HG03460 (cell line): ENCODE results near the gene CDC25C.

Experiments used
- ATAC-seq: cut with Tn5 transposase; IDR thresholded peaks from one replicate; pipeline ENCODE4 v1.9.1; 2021; ENCODE audit not compliant: unreplicated experiment

CDC25C gene

DNA sequence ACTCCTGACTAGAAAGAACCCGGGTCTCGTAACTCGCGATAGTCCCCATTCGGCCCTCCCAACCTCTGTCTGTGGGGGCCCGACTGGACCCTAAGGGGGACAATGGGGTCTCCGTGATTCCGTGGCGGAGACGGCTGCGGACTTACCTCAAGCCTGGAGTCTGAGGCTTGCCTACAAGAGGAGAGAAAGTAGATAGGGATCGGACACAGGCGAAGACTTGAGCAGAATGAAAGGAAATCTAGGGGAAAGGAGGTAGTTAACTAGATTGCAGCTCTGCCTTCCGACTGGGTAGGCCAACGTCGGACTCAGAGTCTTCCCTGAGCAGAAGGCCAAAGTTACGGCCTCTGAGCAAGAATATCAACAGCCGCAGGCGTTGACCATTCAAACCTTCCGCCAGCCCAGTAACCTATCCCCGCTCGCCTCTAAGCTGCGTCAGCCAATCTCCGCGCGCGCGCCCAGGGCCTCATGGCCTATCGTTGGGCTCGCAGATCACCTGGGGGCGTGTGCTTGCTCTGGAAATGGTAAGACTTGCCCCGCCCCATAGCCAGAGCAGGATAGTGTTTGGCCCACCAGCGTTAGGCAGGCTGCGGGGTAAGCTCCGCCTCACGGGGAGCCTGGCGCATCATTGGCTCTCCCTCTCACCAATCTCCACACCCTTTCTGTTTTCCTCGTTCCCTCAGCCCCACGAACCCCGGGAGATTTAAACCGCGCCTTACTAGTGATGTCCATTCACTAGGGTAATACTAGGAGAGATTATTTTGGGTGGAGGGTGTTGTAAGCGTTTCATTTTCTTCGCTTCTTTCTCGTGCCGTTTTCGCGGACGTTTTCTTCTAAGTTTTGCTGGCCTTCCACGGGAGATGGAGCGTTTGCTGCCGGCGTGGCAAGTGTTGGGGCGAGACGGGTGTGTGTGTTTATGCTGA is at the start of gene CDC25C:
TSS of gene CDC25C (minus strand) at position 356 of the 920 bp plus-strand sequence. CDS start 624 bp downstream, outside the sequence.
- ATAC-seq = peak; percentile 99

DNA sequence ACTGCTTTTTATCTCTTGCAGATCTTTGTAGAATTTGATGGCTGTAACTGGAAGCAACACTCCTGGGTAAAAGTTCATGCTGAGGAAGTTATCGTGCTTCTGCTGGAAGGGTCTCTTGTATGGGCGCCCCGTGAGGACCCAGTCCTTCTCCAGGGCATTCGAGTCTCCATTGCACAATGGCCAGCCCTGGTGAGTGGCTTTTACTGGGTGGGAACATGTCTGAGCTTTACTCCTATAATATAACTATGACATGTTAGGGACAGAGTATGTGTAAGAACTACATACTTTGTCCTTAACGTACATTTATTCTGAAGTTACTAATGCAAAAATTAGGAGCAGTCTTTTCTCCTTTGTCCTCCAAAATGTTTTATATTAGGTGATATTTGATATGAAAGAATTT is 41.0 kb upstream of the CDC25C start:
- no peak for ATAC-seq

DNA sequence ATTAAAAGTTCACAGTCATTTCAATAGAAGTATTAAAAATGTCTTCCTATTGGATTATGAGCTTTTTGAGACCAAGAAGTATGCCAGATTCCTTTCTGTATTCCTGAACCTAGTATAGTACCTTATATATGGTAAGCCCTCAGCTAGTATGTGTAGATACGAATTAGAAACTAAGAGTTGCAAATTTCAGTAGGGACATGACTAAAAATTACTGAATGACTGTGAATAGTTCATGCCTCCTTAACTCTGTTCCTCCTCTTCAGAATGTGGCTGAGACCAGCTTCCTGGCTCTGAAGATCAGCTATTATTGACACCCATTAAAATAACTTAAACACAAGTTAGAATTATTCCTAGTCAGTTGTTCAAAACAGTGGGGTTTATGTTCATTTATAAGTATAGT is 40.6 kb upstream of the CDC25C start:
- ATAC-seq = peak; percentile 58

DNA sequence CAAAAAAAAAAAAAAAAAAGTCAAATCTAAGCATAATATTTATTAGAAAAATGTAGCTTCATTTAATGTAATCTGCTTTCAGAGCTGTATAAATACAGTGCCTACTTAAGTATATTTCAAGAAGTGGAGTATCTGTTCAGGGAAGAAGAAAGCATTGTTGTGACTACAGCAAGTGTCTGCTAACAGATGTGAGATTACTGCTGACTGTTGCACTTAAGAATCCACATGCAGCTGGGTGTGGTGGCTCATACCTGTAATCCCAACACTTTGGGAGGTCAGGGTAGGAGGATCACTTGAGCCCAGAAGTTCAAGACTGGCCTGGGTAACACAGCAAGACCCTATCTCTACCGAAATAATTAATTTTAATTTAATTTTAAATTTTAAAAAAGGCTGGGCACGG is 39.9 kb upstream of the CDC25C start:
- ATAC-seq = no peak

DNA sequence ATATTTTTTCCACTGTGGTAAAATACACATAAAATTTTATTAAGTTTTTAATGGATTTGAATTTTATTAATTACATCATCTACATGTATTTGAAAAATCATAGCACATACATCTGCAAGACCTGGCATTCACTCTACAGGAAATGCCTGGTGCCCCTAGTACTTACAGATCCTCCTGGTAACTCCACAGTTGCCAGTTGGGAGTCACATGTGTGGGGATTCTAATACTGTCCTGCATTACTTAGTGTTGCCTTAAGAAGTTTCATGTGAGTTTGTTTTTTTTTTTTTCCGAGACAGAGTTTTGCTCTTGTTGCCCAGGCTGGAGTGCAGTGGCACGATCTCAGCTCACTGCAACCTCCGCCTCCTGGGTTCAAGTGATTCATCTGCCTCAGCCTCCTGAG is 38.9 kb upstream of the CDC25C start:
- no peak for ATAC-seq

DNA sequence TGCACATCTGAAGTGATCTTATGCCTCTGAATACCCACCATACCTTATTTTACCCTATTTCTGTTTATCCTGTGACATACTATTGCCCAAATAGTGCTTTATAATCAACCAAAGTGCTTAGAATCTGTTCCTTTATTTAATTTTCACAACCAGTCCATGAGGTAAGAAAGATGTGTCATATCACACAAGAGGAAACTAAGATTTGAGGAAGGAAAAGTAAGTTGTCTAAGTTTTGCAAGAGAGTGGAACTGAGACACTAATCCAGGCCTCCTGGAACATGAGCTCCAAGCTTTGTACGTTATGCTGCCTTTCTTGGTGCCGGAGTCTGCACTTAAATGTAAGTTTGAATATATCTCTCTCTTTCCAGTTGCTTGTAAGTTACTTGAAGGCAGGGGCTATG is 38.1 kb upstream of the CDC25C start:
- no peak for ATAC-seq

DNA sequence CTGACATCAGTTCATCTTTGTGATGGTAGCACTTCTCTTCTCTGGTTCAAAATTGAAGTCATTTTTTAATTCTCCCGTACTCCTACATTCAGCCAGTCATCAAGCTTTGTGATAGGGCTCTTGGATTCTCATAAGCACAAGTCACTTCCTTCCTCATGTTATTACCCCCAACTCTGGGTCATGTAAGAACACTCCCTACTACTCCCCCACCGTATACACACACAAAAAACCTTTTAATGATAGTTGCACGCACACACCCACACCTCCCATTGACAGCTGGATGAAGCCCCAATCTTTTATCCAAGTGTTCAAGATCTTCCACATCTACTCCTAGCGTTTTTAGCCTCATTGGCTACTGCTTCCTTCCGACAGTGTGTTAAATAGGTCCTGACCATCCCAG is 37.7 kb upstream of the CDC25C start:
- no peak for ATAC-seq

DNA sequence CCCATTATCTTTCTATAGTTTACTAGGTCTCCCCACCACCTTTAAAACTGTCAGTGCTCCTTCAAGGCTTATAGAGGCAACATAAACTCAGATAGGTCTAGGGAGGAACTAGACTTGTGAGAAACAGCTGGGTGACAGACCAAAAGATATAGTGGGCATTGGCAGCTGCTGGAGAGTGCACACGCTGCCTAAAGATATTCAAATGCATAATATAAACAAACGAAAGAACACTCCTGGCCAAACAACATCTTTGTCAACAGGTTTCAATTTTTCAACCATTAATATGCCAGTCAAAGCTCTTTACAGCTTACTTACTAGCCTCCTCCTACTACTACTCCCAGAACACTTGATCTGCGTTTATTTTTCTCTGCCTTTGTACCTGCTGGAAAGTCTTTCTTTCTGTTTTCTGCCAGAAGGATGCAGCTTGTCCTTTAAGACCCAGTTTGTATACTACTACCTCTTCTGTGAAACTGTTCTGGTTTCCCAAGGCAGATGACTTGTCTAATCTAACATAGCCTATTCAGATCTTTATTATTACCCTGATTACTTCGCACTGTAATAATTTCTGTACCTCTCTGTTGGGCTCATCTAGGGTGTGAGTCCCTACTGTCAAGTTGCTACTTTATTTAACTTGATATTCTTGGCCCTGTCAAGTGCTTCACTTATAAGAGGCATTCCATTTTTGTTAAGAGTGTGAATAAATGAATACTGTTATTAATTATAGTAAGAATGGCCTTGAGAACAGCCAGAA is 35.2 kb upstream of the CDC25C start:
- ATAC-seq = no peak

DNA sequence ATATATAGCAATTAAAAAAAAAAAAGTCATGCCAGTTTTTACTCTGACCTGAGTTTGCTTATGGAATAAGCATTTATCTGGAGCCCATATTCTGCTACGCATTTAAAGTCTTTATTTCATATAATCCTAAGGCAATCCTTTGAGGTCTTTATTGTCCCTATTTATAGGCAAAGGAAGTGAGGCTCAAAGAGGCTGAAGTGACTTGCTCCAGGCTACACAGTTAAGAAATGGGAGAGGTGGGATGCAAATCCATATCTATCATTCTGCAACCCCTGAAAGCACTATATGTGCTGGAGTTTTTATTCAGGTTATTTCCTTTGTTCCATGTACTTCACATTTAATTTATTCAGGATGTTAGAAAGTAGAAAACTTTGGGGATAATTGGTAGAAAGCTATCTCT is 33.0 kb upstream of the CDC25C start:
- no peak for ATAC-seq

DNA sequence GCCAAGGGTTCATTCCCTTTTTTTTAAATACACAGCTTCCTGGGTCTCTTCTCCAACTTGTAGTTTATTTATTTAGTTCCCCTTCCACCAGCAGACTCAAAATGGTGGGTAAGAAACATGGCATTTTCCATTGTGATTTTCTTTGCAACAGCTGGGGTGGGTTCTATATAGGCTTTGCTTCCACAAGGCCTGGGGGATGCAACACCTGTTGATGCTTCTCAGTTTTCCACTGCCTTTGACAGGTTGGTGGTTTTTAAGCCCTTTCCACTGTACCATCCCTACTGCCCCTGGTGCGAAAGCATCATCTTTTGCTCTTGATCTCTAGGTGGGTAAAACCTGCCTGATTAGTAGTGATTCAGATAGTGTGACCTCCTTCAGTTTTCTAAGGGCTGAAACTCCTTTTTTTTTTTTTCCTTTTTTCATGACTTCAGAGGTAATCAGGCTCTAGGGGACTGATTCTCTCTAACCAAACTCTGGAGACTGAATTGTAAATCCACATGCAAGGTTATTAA is 29.4 kb upstream of the CDC25C start:
- ATAC-seq = no peak

DNA sequence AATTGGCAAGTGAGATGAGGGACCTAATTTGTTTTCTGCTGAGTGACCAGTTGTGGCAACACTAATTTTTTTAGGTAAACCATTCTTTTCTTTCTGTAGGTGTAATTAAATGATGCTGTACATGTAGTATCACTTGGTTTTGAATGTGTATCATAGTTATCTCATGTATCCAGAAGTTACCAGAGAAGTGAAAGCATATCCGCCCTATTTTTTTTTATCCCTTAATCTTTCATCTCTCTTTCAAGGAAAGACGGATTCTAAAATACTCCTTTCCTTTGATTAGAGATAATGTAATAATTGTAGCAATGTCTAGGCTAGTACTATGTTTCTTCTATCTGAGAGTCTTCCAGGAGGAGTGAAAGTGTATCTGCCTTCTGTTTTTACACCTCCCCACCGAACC is 28.0 kb upstream of the CDC25C start:
- no peak for ATAC-seq

DNA sequence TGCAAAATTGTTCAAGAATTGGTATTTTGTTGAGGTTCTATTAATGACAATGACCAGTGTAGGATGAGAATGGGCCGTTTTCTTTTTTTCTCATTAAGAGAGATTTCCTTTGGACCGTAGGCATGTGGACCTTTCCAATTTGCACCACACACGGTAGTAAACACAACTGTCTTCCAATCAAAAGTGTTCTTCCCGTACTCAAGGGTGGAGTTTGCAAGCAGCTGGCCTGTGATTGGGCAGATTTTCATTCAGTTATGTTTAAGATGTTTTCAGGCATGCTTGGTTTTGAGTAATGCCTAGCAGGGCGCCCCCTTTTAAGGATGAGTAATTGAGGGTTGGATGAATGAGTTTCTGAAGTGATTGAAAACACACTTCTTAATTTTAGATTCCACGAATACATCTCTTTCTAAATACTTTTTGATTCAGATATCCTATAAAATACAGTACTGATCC is 23.3 kb upstream of the CDC25C start:
- no peak for ATAC-seq

DNA sequence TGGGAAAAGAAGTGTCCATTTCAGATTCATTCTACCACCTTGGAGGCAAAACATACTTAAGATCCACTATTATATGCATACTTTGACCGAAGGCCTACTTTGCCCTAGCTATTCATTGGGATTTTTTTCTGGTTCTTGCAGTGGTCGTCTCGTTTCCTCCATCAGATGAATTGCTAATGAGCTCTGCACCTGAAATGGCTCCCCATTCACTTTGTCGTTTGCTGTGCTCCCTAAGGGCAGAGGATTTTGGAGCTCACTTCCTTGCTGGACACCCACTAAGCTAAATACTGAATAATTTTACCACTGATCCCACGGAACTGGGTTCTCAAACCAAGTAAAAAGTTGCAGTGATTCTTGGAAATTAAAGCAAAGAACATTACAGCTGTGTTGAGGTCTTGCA is 22.8 kb upstream of the CDC25C start:
- ATAC-seq = no peak

DNA sequence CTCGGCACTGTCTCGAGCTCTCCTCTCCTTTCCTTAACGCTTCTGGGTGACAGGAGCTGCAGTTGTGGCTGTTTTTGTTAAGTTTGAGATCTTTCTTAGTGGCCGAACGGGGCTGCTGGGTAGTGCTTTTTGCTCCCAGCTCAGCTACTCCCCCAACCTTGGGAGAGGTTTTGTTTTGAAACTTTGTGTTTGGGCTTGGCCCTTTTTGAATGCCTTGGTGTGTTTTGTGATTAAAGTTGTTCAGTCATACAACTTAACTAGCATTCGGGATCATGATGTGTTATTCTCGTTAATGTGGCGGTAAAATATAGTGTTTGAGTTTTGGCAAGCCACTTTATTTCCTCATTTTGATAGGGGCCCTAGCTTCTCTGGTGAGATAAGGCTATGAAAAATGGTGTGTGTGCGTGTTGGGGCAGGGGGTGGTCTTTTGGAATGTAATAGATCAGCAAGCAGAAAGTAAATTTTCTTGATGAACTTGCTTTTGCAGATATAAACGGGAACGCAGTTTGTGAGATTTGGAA is 22.0 kb upstream of the CDC25C start:
- no peak for ATAC-seq

DNA sequence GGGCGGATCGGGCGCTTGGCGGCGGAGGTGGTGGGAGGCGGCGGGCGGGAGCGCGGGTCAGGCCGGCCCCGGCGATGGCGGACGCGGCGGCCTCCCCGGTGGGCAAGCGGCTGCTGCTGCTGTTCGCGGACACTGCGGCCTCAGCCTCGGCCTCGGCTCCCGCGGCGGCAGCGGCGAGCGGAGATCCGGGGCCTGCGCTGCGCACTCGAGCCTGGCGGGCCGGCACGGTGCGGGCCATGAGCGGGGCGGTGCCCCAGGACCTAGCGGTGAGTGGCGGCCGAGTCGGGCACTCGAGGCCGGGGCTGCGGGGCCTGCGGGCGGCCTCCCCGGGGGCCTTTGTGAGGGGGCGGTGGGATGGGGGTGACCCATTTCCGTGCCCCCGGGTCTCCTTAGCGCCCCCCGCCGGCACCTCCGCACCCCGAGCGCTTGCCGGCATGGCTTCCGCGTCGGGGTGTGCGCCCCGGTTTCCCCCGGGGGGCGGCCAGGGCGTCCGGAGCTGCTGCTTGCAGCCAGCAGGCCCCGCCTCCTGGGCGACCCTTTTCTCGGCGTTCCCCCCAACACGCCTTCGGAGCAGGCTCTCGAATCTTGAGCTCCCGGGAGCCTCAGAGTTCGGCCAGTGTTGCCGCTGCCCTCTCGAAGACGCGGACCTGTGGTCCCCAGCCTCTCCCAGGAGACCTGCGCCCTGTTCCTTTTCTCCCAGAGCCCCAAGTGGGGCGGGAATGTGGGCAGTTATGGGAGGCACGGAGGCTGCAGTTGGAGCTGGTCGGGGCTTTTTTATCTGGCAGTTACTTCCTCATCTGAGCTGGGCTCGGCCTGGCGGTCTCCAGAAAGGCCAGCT is 21.3 kb upstream of the CDC25C start:
- ATAC-seq = peak; percentile 41

DNA sequence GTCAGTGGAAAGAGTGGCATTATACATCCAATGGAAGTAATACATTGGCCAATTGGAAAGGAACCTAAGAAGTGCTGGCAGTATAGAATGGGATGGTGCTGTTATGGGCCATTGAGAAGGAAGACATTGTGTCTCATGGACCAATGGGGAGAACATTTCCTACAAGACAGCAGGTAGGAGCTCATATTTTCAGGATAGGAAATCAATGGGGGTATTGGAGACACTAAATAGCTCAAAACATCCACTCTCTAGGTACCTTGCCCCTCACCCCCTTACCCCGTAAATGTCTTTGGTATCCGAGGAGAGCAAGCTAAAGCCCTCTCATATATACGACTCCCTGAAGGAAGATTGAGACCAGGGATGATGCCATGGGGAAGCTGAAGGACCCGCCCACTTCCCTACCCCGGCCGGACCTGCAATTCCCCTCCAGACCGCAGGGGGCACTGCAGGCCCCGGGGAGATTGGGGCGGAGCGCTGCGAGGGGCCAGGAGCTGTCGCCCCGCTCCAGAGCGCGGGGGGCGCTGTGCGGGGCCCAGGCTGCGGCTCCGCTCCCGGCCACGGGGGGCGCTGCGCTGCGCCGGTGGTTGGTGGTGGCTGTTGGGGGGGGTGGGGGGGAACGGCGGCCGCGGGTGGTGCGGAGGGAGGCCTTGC is 20.6 kb upstream of the CDC25C start, which contains the start of gene KDM3B:
TSS of gene KDM3B (plus strand) at position 615 of the 651 bp plus-strand sequence. CDS start 111 bp downstream, outside the sequence.
- ATAC-seq = peak; percentile 65

DNA sequence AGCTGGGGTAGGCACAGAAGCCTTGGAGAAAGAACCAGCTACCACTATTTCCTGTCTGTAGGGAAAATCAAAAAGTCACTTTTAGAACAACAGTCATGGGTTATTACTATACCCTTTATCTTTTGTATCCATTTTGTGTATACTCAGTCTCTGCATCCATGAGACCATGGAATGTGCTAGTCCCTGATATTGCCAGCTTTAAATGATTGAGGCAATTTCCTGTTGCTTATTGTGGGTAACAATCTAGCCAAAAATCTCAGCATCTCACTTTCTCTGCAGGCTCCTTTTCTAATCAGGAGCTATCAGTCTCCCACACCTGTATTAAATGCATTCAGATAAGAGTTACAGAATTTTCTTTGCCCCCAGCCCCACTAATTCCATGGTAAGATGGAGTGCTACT is 19.9 kb upstream of the CDC25C start:
- no peak for ATAC-seq

DNA sequence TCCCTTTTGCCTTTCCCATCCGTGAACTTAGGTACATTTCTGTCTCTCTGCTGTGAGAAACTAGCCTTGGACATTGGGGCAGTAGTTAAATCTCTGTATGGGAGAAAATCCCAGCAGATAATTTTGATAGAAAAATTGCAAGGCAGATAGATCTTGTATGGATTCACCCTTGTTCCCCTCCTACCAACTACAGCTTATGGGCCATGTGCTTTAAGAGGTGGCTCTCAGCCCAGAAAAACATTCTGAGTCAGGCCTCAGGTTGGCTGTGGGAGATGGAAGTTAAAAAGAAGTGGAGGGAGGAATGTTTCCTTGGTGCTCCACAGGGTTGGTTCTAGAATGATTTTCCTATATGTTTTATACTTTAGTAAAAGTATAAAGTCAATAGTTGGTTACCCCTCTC is 19.5 kb upstream of the CDC25C start:
- no peak for ATAC-seq

DNA sequence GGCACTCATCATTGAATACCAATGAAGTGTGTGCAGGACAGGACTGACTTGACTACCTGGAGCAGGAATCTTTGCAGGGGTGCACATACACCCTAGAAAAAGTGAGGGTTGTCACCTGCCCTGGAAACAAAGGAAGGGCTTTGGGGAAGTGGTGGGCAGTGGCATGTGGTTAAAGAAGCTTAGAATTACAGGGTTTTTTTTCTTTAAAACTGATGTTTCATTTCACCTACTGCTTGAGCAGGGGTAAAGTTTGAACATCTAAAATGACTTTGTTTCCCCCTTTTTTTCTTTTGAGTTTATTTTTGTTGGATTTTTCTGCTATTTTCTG is 18.9 kb upstream of the CDC25C start:
- no peak for ATAC-seq

DNA sequence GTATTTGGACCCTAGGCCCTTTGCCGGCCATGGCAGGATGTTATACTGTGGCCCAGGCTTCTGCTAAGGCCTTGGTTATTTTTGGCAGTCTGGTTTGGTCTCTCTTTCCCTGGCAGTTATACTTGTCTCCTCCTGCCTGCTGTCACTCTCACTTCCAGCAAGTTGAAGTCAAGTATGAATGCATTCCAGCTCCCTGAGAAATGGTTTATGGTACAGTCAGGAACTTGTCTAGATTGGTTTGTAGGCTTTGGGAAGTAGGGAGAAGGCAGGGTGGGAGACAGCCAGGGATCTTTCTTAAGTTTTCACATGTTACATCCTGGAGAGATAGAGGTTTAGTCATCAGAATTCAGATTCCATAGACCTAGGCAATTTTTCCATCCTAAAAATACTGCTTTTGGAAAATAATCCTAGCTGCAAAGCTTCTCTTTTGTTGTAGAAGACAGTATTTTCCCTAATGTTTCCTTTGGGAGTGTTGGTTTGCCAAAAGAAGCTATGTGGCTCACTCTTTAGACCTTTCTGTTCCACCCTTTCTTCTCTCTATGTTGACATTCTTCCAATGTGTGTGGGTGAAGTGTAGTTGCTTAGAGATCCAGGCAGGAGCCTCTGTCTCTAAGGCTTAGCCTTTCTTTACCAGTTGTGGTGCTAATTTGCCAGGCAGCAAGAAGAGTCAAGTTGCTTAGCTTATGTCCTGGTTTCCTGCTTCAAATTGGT is 18.4 kb upstream of the CDC25C start:
- ATAC-seq = no peak
